Breast epithelium (tissue), 4 donors: ENCODE results near the gene TAT. TPM values are rescaled to one million over a fixed set of nuclear protein-coding genes. Genes with fewer than 3 reads are reported as not detected.

Experiments
- DNase-seq, 2 donors: peaks; one replicate each; pipeline ENCODE4 v3.0.0-alpha.2; 2019; ENCODE audit warnings: low spot score in 2 of 2
- H3K27ac ChIP-seq, 2 donors: fragments of 200-600 bp; sonication (generic) in 1 of 2; one replicate each; pipeline ENCODE4 v1.5.1; 2016 to 2019; ENCODE audit warnings: mild to moderate bottlenecking in 1 of 2
- H3K27me3 ChIP-seq, 2 donors: fragments of 200-600 bp; sonication (generic) in 1 of 2; one replicate each; pipeline versions ENCODE4 v1.5.1 to v1.6.0; 2017 to 2019; ENCODE audit warnings: control low read depth in 1 of 2, mild to moderate bottlenecking in 1 of 2
- H3K36me3 ChIP-seq: fragments of 200-600 bp; one replicate; pipeline ENCODE4 v1.5.1; 2019
- H3K4me1 ChIP-seq, 2 donors: fragments of 200-600 bp; sonication (generic); one replicate each; pipeline ENCODE4 v1.5.1; 2016 to 2019; ENCODE audit warnings: control low read depth in 1 of 2
- H3K4me3 ChIP-seq, 3 donors: fragments of 200-600 bp; sonication (generic); 1 replicate in 2 of 3; 2 replicates in 1 of 3; pipeline ENCODE4 v1.5.1; 2016 to 2019; ENCODE audit warnings: mild to moderate bottlenecking in 3 of 3, moderate library complexity in 2 of 3
- H3K9me3 ChIP-seq, 2 donors: fragments of 200-600 bp; sonication (generic) in 1 of 2; one replicate each; pipeline ENCODE4 v1.5.1; 2016 to 2019; ENCODE audit warnings: control low read depth in 1 of 2
- POLR2A ChIP-seq: fragments of 450-650 bp; IDR thresholded peaks from one replicate; pipeline ENCODE4 v1.6.1; 2016; ENCODE audit warnings: antibody characterized with exemption, mild to moderate bottlenecking, moderate library complexity
- POLR2AphosphoS5 ChIP-seq, 3 donors: sonication (generic); formaldehyde crosslinking; IDR thresholded peaks; one replicate each; pipeline ENCODE4 v1.6.1; 2017; ENCODE audit warnings: antibody characterized with exemption in 3 of 3
- intact Hi-C: fragments of 100-400 bp; cut with DNase I; formaldehyde crosslinking; loops from one replicate; pipeline ENCODE4 v1.15.1; 2023; ENCODE audit warnings: low total_unique reads
- total RNA-seq, 3 donors: library from RNA; depleted of rRNA; stranded (reverse); fragments of >200 nt; gene quantifications; one replicate each; pipeline ENCODE4 v1.1.0, GENCODE V29; 2016
- TF ChIP-seq, protein P1 (sequence below), 3 donors: fragments of 450-650 bp; IDR thresholded peaks; one replicate each; pipeline ENCODE4 v1.5.1; 2016 to 2017; ENCODE audit warnings: antibody characterized with exemption in 3 of 3, mild to moderate bottlenecking in 3 of 3, moderate library complexity in 3 of 3

The TAT gene
- total RNA-seq, 3 donors from 2014 or later: 5.1 to 566 (median 212) TPM

DNA sequence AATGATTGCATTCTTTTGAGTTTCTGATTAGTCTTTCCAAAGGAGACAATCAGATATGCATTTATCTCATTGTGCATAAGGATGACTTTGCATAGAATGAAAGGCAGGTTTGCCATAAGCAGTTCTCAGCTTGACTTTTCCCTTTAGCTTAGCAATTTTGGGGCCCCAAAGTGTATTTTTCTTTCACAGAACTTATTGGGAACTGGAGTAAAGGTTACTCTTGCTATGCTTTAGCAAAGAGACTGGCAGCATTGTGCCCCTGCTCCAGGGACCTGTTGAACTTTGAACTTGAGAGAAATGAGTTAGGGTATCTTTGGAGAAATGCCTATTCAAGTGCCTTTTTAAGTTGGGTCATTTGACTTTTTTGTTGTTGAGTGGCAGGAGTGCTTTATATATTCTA, 17.0 kb downstream of the TAT start:
- DNase-seq: no peak
- no peaks in the 10 kb centered on the region for H3K27me3 ChIP-seq
- intact Hi-C loops: no loop called here
- no peak overlapping the region for H3K27ac ChIP-seq
- H3K9me3 ChIP-seq: peaks cover 0 to 4% of the 10 kb centered on the region in 2 donors
- TF ChIP-seq POLR2A (no peak), POLR2AphosphoS5 (IDR thresholded peaks at IDR 0.05) (no peak)
- TF ChIP-seq, protein P1, sequence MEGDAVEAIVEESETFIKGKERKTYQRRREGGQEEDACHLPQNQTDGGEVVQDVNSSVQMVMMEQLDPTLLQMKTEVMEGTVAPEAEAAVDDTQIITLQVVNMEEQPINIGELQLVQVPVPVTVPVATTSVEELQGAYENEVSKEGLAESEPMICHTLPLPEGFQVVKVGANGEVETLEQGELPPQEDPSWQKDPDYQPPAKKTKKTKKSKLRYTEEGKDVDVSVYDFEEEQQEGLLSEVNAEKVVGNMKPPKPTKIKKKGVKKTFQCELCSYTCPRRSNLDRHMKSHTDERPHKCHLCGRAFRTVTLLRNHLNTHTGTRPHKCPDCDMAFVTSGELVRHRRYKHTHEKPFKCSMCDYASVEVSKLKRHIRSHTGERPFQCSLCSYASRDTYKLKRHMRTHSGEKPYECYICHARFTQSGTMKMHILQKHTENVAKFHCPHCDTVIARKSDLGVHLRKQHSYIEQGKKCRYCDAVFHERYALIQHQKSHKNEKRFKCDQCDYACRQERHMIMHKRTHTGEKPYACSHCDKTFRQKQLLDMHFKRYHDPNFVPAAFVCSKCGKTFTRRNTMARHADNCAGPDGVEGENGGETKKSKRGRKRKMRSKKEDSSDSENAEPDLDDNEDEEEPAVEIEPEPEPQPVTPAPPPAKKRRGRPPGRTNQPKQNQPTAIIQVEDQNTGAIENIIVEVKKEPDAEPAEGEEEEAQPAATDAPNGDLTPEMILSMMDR (IDR thresholded peaks at IDR 0.05): no peak
- no peak overlapping the region for H3K4me3 ChIP-seq
- no peaks in the 10 kb centered on the region for H3K4me1 ChIP-seq
- no peaks in the 10 kb centered on the region for H3K36me3 ChIP-seq

DNA sequence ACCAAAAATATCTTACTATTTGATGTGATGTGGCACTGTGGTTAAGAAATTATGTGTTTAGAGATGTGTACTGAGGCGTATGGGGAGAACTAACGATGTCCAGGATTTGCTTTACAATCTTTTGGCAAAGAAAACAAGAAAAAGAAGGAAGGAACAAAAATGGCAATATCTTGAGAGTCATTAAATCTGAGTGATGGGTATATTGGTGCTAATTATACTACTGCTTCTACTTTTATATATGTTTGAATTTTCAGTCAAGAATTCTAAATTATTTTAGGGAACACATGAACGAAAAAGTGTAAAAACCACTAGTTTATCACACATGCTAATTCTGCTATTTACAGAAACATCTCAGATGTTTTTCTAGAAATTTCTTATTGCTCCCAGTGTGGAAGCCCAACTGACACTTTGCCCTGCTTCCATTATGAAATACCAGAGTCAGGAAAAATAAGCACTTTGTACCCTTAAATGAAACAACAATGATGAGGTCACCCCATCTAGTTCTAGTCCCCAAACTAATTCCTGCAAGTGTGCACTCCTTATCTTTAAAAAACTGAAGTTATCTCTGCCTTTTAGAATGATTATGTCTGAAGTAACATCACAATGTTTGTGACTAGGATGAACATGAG, 18.8 kb downstream of the TAT start:
- Histone ChIP-seq H3K4me1 (no peaks in the 10 kb centered on the region), H3K36me3 (no peaks in the 10 kb centered on the region), H3K9me3 (peaks cover 0 to 4% of the 10 kb centered on the region in 2 donors), H3K27ac (no peak overlapping the region), H3K4me3 (no peak overlapping the region), H3K27me3 (no peaks in the 10 kb centered on the region)
- no peak for DNase-seq
- intact Hi-C loops: no loop called here
- TF ChIP-seq POLR2AphosphoS5 (IDR thresholded peaks at IDR 0.05): no peak
- TF ChIP-seq, protein P1 (IDR thresholded peaks at IDR 0.05): no peak
- TF ChIP-seq POLR2A: no peak

DNA sequence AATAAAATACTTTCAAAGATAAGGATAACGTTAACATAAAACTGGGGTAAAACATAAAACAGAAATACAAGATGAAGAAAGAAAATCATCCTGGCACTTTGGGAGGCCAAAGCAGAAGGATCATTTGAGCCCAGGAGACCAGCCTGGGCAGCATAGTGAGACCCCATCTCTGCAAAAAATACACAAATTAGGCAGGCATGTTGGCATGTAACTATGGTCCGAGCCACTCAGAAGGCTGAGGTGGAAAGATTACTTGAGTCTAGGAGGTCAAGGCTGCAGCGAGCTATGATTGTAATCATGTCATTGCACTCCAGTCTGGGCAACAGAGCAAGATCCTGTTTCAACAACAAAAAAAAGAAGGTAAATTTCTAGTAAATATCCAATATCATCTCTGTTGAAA, 19.6 kb downstream of the TAT start:
- intact Hi-C loops: no loop called here
- no peaks in the 10 kb centered on the region for H3K4me1 ChIP-seq
- no peak overlapping the region for H3K27ac ChIP-seq
- no peaks in the 10 kb centered on the region for H3K36me3 ChIP-seq
- no peak overlapping the region for H3K4me3 ChIP-seq
- TF ChIP-seq POLR2A (no peak), POLR2AphosphoS5 (IDR thresholded peaks at IDR 0.05) (no peak)
- TF ChIP-seq, protein P1 (IDR thresholded peaks at IDR 0.05): no peak
- no peak for DNase-seq
- no peaks in the 10 kb centered on the region for H3K27me3 ChIP-seq
- H3K9me3 ChIP-seq: peaks cover 0 to 4% of the 10 kb centered on the region in 2 donors

DNA sequence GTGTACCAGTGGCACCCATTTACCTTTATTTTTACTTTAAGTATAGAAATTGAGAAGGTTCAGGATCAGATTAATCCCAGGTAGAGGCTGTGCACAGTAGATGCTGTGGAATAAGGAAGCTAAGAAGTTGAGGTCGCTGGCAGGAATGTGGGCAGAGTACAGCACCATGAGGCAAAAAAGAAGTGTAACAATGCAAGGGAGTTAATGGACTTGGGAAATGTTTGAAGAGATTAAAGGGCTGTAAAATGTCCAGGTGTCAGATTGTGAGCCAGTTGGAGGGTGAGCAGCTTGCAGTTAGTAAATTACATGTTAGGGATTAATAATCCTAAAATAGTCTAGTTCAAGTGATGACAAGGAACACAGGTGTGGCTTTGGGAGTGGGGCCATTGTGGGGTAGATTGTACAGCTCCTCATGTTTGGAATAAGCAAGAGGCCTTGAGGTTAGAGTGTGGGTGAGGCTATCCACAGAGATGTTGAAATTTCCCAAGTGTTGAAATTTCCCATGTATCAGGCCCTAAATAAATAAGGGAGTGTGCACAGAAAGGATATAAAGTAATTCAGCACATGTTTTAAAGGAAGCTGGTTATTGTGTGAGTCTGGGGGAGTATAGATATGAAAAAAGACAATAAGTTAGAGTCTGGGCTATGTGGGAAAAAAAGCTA, 21.5 kb downstream of the TAT start:
- Histone ChIP-seq H3K4me3 (no peak overlapping the region), H3K9me3 (no peaks in the 10 kb centered on the region), H3K4me1 (no peaks in the 10 kb centered on the region), H3K27ac (no peak overlapping the region), H3K36me3 (no peaks in the 10 kb centered on the region), H3K27me3 (no peaks in the 10 kb centered on the region)
- TF ChIP-seq, protein P1 (IDR thresholded peaks at IDR 0.05): no peak
- TF ChIP-seq POLR2A (no peak), POLR2AphosphoS5 (IDR thresholded peaks at IDR 0.05) (no peak)
- no peak for DNase-seq
- intact Hi-C loops: no loop called here

DNA sequence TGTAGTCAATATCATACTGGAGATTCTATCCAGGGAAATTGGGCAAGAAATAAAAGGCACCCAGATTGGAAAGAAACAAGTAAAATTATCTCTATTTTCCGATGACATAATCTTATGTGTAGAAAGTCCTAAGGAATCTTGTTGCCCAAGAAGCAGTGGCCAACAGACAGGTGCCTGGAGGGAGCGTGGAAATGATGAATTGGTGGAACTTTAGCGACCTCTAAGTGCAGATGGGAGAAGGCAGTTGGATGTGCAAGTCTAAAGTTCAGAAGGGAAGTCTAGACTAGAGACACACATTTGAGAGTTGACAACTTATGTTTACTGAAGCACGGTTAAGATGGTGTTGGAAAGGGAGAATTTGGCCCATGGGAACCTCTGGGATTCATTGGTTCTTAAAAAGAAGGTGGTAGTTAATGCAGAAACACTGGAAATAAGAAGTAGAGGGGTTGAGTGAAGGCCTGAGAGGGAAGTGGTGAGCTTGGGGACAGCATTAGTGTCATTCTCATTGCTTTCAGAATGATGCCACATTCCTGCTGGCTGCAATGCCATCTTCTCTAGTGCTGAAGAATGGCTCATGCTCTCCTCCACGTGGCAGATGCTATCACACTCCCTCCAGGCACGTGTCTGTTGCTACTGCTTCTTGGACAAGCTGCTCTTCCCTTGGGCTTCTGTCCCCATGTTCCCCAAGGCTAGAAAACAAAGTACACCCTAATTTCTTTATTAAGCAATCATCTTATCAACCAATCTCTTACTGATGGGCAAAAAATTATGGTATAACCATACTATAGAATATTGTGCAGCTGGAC, 24.0 kb downstream of the TAT start:
- H3K27ac ChIP-seq: no peak overlapping the region
- TF ChIP-seq POLR2A (no peak), POLR2AphosphoS5 (IDR thresholded peaks at IDR 0.05) (no peak)
- TF ChIP-seq, protein P1 (IDR thresholded peaks at IDR 0.05): no peak
- no peaks in the 10 kb centered on the region for H3K4me1 ChIP-seq
- no peak overlapping the region for H3K4me3 ChIP-seq
- no peak for DNase-seq
- intact Hi-C loops: no loop called here
- no peaks in the 10 kb centered on the region for H3K36me3 ChIP-seq
- H3K9me3 ChIP-seq: no peaks in the 10 kb centered on the region
- H3K27me3 ChIP-seq: no peaks in the 10 kb centered on the region
